Measurements from ENCODE around the gene AP3S2. TPM values are rescaled to one million over a fixed set of nuclear protein-coding genes. Genes with fewer than 3 reads are reported as not detected.
"Not testable (repeated sequence)": the region's sequence is repeated elsewhere in the genome, so short reads cannot be mapped to it uniquely, and the experiment has no call there.

The AP3S2 gene
- total RNA-seq, 1 experiment from 2014 or later, result 46.1 TPM

DNA sequence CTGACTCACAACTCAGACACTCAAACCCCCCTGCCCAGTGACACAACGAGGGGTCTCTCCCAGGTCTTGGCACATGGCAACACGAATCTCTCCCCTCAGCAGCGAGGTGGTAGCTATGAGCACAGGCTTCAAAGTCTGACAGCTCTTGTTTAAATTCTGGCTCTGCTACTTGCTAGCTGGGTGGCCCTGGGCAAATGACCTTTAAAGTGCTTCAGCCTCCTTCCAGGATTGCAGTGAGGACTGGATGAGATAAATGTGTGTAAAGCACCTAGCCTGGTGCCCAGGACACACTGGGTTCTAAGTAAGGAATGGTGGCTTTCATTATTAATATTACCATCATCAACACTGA, 56.0 kb downstream of the AP3S2 start:
- no peaks in the 10 kb centered on the region for H3K27me3 ChIP-seq
- H3K27ac ChIP-seq, result no peak overlapping the region
- H3K4me3 ChIP-seq, result no peak overlapping the region
- H3K36me3 ChIP-seq, result peaks cover 26% of the 10 kb centered on the region; the same call in 1 of the 2 replicates
- no peaks in the 10 kb centered on the region for H3K4me1 ChIP-seq
- no peaks in the 10 kb centered on the region for H3K9me3 ChIP-seq (replicated peaks)
- no peak for DNase-seq

DNA sequence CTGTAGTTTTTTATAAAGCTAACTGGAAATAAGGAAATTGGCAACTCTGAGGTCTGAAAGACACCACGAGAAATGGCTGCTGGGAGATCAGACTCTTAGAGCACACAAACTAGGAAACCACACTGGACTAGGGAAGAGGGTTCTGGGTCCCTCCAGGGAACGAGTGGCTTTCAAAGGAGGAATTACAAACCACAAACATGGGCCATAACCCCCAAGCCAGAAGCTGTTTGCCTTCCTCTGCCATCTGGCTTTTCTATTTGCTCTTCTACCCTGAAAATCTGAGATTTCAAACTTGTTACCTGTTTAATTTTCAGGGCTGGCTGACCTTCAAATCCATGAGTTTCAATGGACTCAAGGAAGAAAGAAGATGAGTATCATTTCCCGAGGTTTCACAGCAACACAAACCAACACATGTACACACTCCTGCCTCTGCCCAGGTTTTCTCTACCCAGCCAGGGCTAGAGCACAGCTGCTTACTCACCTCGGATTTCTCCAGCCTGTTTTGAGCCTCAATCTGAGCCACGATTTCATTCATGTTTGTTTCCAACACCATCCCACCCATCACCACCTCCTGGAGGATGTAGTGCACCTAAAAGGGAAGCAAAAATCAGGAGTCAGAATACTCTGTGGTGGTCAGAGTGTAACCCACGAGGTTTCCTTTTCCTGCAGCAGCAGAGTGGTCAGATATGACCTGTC, 56.5 kb downstream of the AP3S2 start:
- H3K27me3 ChIP-seq, result no peaks in the 10 kb centered on the region
- H3K27ac ChIP-seq, result no peak overlapping the region
- no peaks in the 10 kb centered on the region for H3K9me3 ChIP-seq (replicated peaks)
- H3K36me3 ChIP-seq, result peaks cover 28% of the 10 kb centered on the region; the same call in 1 of the 2 replicates
- no peak overlapping the region for H3K4me3 ChIP-seq
- no peak for DNase-seq
- no peaks in the 10 kb centered on the region for H3K4me1 ChIP-seq

GRCh38 chr15:89836267-89837133, 57.3 kb downstream of the AP3S2 start:
- Histone ChIP-seq H3K4me3 (no peak overlapping the region), H3K36me3 (peaks cover 28% of the 10 kb centered on the region; the same call in 1 of the 2 replicates), H3K27me3 (no peaks in the 10 kb centered on the region), H3K27ac (no peak overlapping the region), H3K9me3 (replicated peaks) (no peaks in the 10 kb centered on the region), H3K4me1 (no peaks in the 10 kb centered on the region)
- no peak for DNase-seq

DNA sequence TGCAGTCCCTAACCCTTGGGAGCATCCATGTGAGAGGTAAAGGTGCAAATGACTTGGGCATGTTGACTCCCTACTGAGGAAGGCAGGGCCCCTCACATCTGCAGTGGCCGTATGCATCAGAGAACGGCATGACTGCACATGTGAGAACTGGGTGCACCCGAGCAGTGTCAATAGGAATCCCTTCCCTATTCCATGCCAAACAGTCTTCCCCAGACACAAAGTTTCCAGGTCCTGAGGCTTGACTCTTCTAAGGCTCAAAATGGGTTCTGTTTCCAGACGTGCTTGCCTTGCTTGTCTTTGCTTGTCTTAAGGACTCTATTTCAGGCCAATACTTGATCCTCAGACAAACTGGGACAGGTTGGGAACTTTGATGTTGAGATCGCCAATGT, 58.6 kb downstream of the AP3S2 start:
- Histone ChIP-seq H3K4me3 (no peak overlapping the region), H3K27me3 (no peaks in the 10 kb centered on the region), H3K4me1 (no peaks in the 10 kb centered on the region), H3K27ac (no peak overlapping the region), H3K36me3 (peaks cover 26% of the 10 kb centered on the region; the same call in 1 of the 2 replicates), H3K9me3 (replicated peaks) (no peaks in the 10 kb centered on the region)
- no peak for DNase-seq

GRCh38 chr15:89834465-89835175, 59.2 kb downstream of the AP3S2 start:
- H3K27ac ChIP-seq; H3K9me3 ChIP-seq (replicated peaks); H3K4me3 ChIP-seq; H3K4me1 ChIP-seq; H3K27me3 ChIP-seq; DNase-seq: not testable (repeated sequence)
- H3K36me3 ChIP-seq, result peaks cover 24% of the 10 kb centered on the region; the same call in 1 of the 2 replicates

DNA sequence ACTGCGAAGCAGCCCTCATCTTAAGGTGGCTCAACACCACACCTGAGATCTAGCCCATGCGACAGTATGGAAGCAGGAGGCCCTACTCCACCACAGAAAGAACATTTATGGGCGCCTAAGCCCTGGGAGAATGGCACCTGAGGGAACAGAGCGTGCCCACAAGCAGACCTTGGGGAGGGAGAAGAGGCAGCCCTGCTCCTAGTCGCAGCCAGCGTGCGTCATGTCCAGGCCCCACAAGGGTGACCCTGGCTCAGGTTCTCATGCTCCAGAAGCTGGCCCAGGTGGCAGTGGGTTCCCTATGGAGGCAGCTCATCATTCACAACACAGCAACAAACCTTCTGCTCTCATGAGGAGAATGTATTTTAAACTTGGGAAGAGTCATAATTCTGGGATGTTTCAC, 59.8 kb downstream of the AP3S2 start:
- H3K4me3 ChIP-seq, result no peak overlapping the region
- no peaks in the 10 kb centered on the region for H3K27me3 ChIP-seq
- peaks cover 21% of the 10 kb centered on the region; the same call in 1 of the 2 replicates for H3K36me3 ChIP-seq
- no peaks in the 10 kb centered on the region for H3K9me3 ChIP-seq (replicated peaks)
- no peak for DNase-seq
- H3K27ac ChIP-seq, result no peak overlapping the region
- H3K4me1 ChIP-seq, result no peaks in the 10 kb centered on the region

GRCh38 chr15:89830639-89831038, 63.2 kb downstream of the AP3S2 start:
- Histone ChIP-seq H3K27ac (no peak overlapping the region), H3K4me1 (no peaks in the 10 kb centered on the region), H3K9me3 (replicated peaks) (no peaks in the 10 kb centered on the region), H3K36me3 (peaks cover 16% of the 10 kb centered on the region; the same call in 1 of the 2 replicates), H3K4me3 (no peak overlapping the region), H3K27me3 (no peaks in the 10 kb centered on the region)
- no peak for DNase-seq

DNA sequence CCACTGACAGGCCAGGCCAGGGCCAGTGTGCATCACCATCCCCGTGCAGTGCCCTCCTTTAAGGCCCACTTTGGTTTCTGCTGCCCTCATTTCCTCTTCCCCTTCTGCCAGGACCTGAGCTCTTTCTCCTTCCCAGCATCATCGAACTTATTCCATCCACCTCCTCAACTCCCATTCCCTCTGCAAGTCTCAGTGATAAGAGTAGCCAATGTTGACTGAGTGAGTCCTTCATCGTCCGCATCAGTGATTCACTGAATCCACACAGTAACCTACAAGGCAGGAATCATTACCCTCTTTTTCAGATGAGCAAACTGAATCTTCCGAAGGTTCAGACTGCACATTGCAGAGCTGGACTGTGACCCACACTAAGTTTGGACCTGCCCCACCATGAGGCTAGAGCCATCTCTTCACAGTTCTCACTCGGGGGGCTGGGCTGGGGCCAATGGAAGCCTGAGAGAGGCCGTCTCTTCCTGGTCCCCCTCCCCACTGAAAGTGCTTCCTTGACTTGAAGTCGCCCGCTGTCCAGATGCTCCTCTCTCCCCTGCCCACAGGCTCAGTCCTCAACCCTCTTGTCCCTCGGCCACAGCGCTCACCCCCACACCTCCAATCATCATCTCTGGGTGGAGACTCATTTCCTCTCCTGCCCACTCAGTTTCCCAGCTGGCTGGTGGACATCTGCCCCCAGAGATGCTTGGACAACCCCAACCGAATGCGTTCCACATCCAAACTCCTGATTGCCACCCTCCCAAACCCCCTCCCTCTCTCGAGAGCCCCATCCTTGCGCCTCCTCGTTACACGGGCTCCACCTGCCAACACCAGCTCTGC, 64.0 kb downstream of the AP3S2 start:
- Histone ChIP-seq H3K4me1 (no peaks in the 10 kb centered on the region), H3K9me3 (replicated peaks) (no peaks in the 10 kb centered on the region), H3K27me3 (no peaks in the 10 kb centered on the region), H3K27ac (no peak overlapping the region), H3K4me3 (no peak overlapping the region), H3K36me3 (peaks cover 14% of the 10 kb centered on the region; the same call in 1 of the 2 replicates)
- DNase-seq, result no peak

GRCh38 chr15:89829161-89829560, 64.6 kb downstream of the AP3S2 start:
- no peaks in the 10 kb centered on the region for H3K27me3 ChIP-seq
- DNase-seq, result no peak
- H3K4me1 ChIP-seq, result no peaks in the 10 kb centered on the region
- H3K4me3 ChIP-seq, result no peak overlapping the region
- no peak overlapping the region for H3K27ac ChIP-seq
- no peaks in the 10 kb centered on the region for H3K9me3 ChIP-seq (replicated peaks)
- peaks cover 10% of the 10 kb centered on the region; the same call in 1 of the 2 replicates for H3K36me3 ChIP-seq

GRCh38 chr15:89828281-89829145, 65.3 kb downstream of the AP3S2 start:
- Histone ChIP-seq H3K4me3 (no peak overlapping the region), H3K4me1 (peaks cover 4% of the 10 kb centered on the region; the same call in 1 of the 2 replicates), H3K36me3 (peaks cover 9% of the 10 kb centered on the region; the same call in 1 of the 2 replicates), H3K27me3 (no peaks in the 10 kb centered on the region), H3K27ac (no peak overlapping the region), H3K9me3 (replicated peaks) (no peaks in the 10 kb centered on the region)
- DNase-seq, result no peak

DNA sequence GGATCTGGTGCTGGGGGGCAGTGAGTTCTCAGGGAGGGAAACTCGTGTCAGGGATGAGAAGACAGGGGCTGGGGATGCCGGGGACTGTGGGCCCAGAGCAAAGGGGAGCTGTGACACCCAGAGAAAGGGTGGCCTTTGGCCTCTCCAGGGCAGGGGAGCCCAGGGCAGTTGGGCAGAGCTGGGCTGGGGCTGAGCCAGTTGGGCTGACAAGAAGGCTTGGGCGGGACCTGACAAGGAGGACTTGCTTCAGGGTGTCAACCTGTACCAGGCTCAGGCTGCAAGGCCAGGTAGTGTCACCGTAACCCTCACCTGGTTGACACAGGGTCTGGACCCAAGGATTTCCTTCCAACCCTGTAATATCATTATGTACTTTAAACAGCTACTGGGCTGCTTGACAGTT, 66.0 kb downstream of the AP3S2 start:
- no peaks in the 10 kb centered on the region for H3K27me3 ChIP-seq
- no peak overlapping the region for H3K27ac ChIP-seq
- peaks cover 2% of the 10 kb centered on the region; the same call in 1 of the 2 replicates for H3K36me3 ChIP-seq
- H3K9me3 ChIP-seq (replicated peaks), result no peaks in the 10 kb centered on the region
- no peak for DNase-seq
- H3K4me1 ChIP-seq, result peaks cover 8% of the 10 kb centered on the region; the same call in 1 of the 2 replicates
- H3K4me3 ChIP-seq, result no peak overlapping the region

- H3K4me3 ChIP-seq, result no peak overlapping the region
- DNase-seq, result no peak
- no peaks in the 10 kb centered on the region for H3K9me3 ChIP-seq (replicated peaks)
- H3K4me1 ChIP-seq, result peaks cover 14% of the 10 kb centered on the region; the same call in 1 of the 2 replicates
- no peak overlapping the region for H3K27ac ChIP-seq
- H3K27me3 ChIP-seq, result no peaks in the 10 kb centered on the region
- H3K36me3 ChIP-seq, result no peaks in the 10 kb centered on the region
Observed at GRCh38 chr15:89826671-89827655, 66.8 kb downstream of the AP3S2 start.
